Transverse colon (tissue), 4 donors: Measurements from ENCODE around the gene ING4. TPM values are rescaled to one million over a fixed set of nuclear protein-coding genes. Genes with fewer than 3 reads are reported as not detected.

Experiments used
- DNase-seq: peaks from one replicate; pipeline ENCODE4 v3.0.0-alpha.2; 2019
- H3K27ac ChIP-seq, 4 donors: fragments of 200-600 bp; sonication (generic); 2 replicates each; pipeline ENCODE4 v1.5.1; 2016 to 2018; ENCODE audit warnings: inconsistent platforms in 4 of 4
- H3K27me3 ChIP-seq: fragments of 200-600 bp; sonication (generic); 2 replicates; pipeline ENCODE4 v1.5.1; 2017; ENCODE audit warnings: inconsistent platforms
- H3K36me3 ChIP-seq, 4 donors: fragments of 200-600 bp; sonication (generic); 2 replicates each; pipeline ENCODE4 v1.5.1; 2017 to 2019; ENCODE audit warnings: inconsistent platforms in 4 of 4
- H3K4me1 ChIP-seq, 4 donors: fragments of 200-600 bp; sonication (generic); 2 replicates each; pipeline ENCODE4 v1.5.1; 2017 to 2020; ENCODE audit warnings: inconsistent platforms in 4 of 4
- H3K4me3 ChIP-seq, 4 donors: fragments of 200-600 bp; sonication (generic); 1 replicate in 1 of 4; 2 replicates in 3 of 4; pipeline versions ENCODE4 v1.5.1 to v1.6.1; 2017 to 2019; ENCODE audit warnings: inconsistent platforms in 4 of 4
- H3K9me3 ChIP-seq, 2 donors: fragments of 200-600 bp; sonication (generic); 2 replicates each; pipeline ENCODE4 v1.5.1; 2017 to 2019; ENCODE audit warnings: inconsistent platforms in 2 of 2
- CTCF ChIP-seq, 5 experiments: fragments of 200-600 bp in 3 of 5; fragments of 450-650 bp in 2 of 5; sonication (generic) in 3 of 5; IDR thresholded peaks; 1 replicate in 2 of 5; 2 replicates in 3 of 5; pipeline ENCODE4 v1.5.1; 2016 to 2017; ENCODE audit warnings: antibody characterized with exemption in 5 of 5, inconsistent platforms in 3 of 5, mild to moderate bottlenecking in 2 of 5, moderate library complexity in 1 of 5
- EP300 ChIP-seq: sonication (generic); formaldehyde crosslinking; IDR thresholded peaks from one replicate; pipeline ENCODE4 v1.6.1; 2017; ENCODE audit warnings: antibody characterized with exemption, low read depth
- POLR2A ChIP-seq: fragments of 450-650 bp; IDR thresholded peaks from one replicate; pipeline ENCODE4 v1.6.1; 2016; ENCODE audit warnings: antibody characterized with exemption, mild to moderate bottlenecking, moderate library complexity
- POLR2AphosphoS5 ChIP-seq, 3 donors: sonication (generic); formaldehyde crosslinking; IDR thresholded peaks; one replicate each; pipeline ENCODE4 v1.6.1; 2016; ENCODE audit warnings: antibody characterized with exemption in 3 of 3
- WGBS, 2 donors: methylation state at CpG; one replicate each; pipeline ENCODE4 v1.1.5; 2018; ENCODE audit warnings: low coverage in 1 of 2; 5-methylcytosine and 5-hydroxymethylcytosine counted together
- in situ Hi-C, 4 donors: fragments of 200-750 bp; cut with MboI; loops; one replicate each; pipeline versions ENCODE4 v1.15.0 to v1.15.1; 2017; ENCODE audit warnings: low sequenced_read_pairs in 3 of 4, low pct_ligation_motif_present in 1 of 4, low pct_unique_long_range_greater_than_20kb in 1 of 4
- intact Hi-C: fragments of 100-400 bp; cut with DNase I; formaldehyde crosslinking; loops from one replicate; pipeline ENCODE4 v1.15.1; 2023; ENCODE audit warnings: low total_unique reads
- total RNA-seq, 4 donors: library from RNA; depleted of rRNA; stranded (reverse); fragments of >200 nt; gene quantifications; one replicate each; pipeline ENCODE4 v1.1.0, GENCODE V29; 2016

Gene ING4
- total RNA-seq, 4 donors from 2014 or later = 41.8 to 165 (median 56.6) TPM

DNA sequence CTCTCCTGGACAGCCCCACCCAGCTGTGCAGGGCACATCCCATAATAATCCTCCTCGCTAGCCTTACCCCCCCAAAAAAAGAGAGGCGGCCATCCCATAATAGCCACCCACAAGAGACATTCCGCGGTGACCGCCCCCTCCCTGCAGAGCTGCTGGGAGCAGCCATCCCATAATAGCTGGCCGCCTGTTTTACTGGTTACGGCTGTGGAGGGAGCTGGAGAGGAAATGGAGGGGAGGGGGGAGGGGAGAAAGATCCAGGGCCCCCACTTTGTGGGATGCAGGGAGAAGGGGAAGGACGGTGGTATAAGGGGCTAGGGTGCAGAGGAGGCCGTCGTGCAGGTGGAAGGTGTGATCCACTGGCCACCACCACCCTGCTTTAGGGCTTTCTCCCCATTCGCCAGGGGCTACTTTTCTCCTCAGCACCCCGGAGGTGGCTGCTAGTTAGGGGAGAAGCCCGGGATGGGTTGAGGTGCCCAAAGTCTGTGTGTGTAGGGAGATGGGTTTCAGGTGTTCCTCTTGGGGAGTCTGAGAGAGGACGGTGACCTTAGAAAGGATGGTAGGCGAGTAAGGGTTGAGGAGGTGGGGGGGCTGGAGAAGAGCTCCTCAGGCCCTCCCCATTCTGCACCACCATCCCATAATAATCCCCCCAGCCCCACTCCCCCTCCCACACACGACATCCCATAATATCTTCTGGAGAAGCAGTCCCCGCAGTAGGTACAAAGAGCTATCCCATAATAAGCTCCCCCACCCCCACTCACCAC, 49.7 kb downstream of the ING4 start:
- in situ Hi-C loops = no loop called here
- Histone ChIP-seq H3K36me3 (no peaks in the 10 kb centered on the region), H3K4me1 (peaks cover 27 to 42% (median 29%) of the 10 kb centered on the region in 4 donors), H3K27ac (peak overlapping the region; percentile 90 to 97 (median 92)), H3K9me3 (no peaks in the 10 kb centered on the region), H3K27me3 (no peaks in the 10 kb centered on the region), H3K4me3 (peak overlapping the region in 1 of 4 donors; percentile 15)
- DNase-seq = peak; percentile 86
- WGBS, 2 donors = 7 to 11% methylated on average over 5 to 17 of the region's 17 CpGs
- no peak for TF ChIP-seq EP300
- TF ChIP-seq POLR2A = no peak
- TF ChIP-seq POLR2AphosphoS5 (IDR thresholded peaks at IDR 0.05) = no peak
- no peak for TF ChIP-seq CTCF (IDR thresholded peaks at IDR 0.05)
- intact Hi-C loops = loop anchor here (10.0 kb wide), 2 partner anchors 52 to 162 kb away; partner anchors contain the start of genes ING4 and LAG3

DNA sequence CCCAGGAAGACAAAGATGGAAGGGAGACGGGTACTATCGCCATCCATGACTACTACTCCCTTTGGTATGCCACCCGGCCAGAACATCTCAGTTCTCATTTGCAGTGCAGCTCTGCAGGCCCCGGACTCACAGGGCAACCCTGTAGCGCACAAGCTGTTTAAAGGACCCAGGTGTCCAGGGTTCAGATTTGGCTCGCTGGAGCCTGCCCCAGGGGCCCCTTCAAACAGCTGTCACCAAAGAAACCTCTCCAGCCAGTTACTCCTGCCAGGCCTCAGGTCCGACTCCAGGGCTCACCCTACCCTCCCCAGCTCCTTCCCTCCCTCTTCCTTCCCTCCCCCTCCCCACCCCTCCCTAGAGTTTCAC, 50.3 kb downstream of the ING4 start:
- in situ Hi-C loops = no loop called here
- DNase-seq = no peak

GRCh38 chr12:6612247-6612646, 50.7 kb downstream of the ING4 start:
- Histone ChIP-seq H3K27me3 (no peaks in the 10 kb centered on the region), H3K4me3 (no peak overlapping the region), H3K27ac (peak overlapping the region; percentile 90 to 97 (median 92)), H3K4me1 (peaks cover 29 to 45% (median 30%) of the 10 kb centered on the region in 4 donors), H3K9me3 (no peaks in the 10 kb centered on the region), H3K36me3 (no peaks in the 10 kb centered on the region)
- intact Hi-C loops (loop anchor here (10.0 kb wide), 2 partner anchors 53 to 163 kb away; partner anchors contain the start of genes ING4 and LAG3), in situ Hi-C loops (no loop called here)
- no peak for DNase-seq
- TF ChIP-seq CTCF (IDR thresholded peaks at IDR 0.05) (no peak), POLR2A (no peak), POLR2AphosphoS5 (IDR thresholded peaks at IDR 0.05) (no peak)
- WGBS, 2 donors = 28% methylated on average over 5 of the region's 6 CpGs; no CpG with 5 or more reads in 1 of the 2 donors

More for the DNA sequence above, 50.3 kb downstream of the ING4 start:
- peaks cover 29 to 44% (median 31%) of the 10 kb centered on the region in 4 donors for H3K4me1 ChIP-seq
- peak overlapping the region; percentile 90 to 97 (median 92) for H3K27ac ChIP-seq
- H3K36me3 ChIP-seq = no peaks in the 10 kb centered on the region
- TF ChIP-seq POLR2A = no peak
- no peak for TF ChIP-seq EP300
- no peak for TF ChIP-seq CTCF (IDR thresholded peaks at IDR 0.05)
- TF ChIP-seq POLR2AphosphoS5 (IDR thresholded peaks at IDR 0.05) = no peak
- no peaks in the 10 kb centered on the region for H3K9me3 ChIP-seq
- no peaks in the 10 kb centered on the region for H3K27me3 ChIP-seq
- WGBS, 2 donors = 0 to 25% methylated on average over 2 to 7 of the region's 7 CpGs
- peak overlapping the region in 1 of 4 donors; percentile 15 for H3K4me3 ChIP-seq
- intact Hi-C loops = loop anchor here (10.0 kb wide), 2 partner anchors 52 to 162 kb away; partner anchors contain the start of genes ING4 and LAG3

DNA sequence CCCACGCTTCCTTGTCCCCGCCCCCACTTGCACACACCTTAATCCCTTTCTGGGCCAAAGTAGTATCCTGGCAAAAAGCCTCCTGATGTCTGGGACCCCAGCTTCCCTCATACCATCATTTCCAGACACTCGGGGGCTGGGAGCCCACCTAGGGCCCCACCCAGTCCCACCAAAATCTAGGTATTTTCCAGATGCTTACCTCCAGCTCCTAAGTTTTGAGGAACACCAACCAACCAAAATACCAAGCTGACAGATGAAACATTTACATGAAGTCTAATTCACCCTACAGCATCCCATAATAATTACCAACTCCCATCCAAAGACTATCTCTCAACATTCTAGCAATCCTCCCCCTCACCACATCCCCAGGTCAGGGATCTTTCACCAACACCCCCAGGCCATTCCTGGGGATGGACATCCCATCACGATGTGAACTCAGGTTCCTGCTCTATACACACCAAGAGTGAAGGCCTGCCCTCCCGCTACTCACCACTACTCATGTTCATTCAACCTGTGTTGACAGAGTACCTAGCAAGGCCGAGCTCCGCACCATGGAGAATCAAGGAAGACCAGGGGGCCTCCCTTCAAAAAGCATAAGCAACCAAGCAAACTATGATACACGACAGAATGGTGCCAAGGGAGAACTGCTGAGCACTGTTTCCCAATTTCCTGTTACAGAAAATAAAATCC, 54.2 kb downstream of the ING4 start:
- DNase-seq = no peak
- Histone ChIP-seq H3K27me3 (no peaks in the 10 kb centered on the region), H3K36me3 (no peaks in the 10 kb centered on the region), H3K4me1 (peaks cover 33 to 55% (median 47%) of the 10 kb centered on the region in 4 donors), H3K27ac (peak overlapping the region; percentile 75 to 99 (median 87)), H3K9me3 (no peaks in the 10 kb centered on the region), H3K4me3 (no peak overlapping the region)
- TF ChIP-seq CTCF (IDR thresholded peaks at IDR 0.05) = peak in 1 of 5 experiments; percentile 15
- no peak for TF ChIP-seq POLR2AphosphoS5 (IDR thresholded peaks at IDR 0.05)
- WGBS, 2 donors = 17 to 60% methylated on average over 3 to 8 of the region's 8 CpGs
- intact Hi-C loops = no loop called here
- in situ Hi-C loops = no loop called here
